GM23338 (cell line): Measurements from ENCODE around the gene ATF2.

Source experiments
- CREB1 ChIP-seq: fragments of 250-450 bp; sonication (Bioruptor Pico); IDR thresholded peaks from 2 replicates; pipeline ENCODE4 v1.5.0; 2020; ENCODE audit warnings: low read depth, mild to moderate bottlenecking, moderate library complexity
- CTCF ChIP-seq, 2 experiments: fragments of 200-600 bp in 1 of 2; sonication (generic) in 1 of 2; conservative IDR thresholded peaks; 2 replicates each; pipeline versions ENCODE4 v1.5.1 to v1.6.1; 2016 to 2017; ENCODE audit warnings: antibody characterized with exemption in 2 of 2, low read depth in 2 of 2, mild to moderate bottlenecking in 2 of 2, moderate library complexity in 1 of 2
- ETS1 ChIP-seq: IDR thresholded peaks from 2 replicates; pipeline ENCODE4 v1.6.1; 2016; ENCODE audit warnings: antibody characterized with exemption
- EZH2 ChIP-seq: fragments of 200-600 bp; sonication (generic); IDR thresholded peaks from one replicate; pipeline ENCODE4 v1.8.0; 2017; ENCODE audit warnings: antibody characterized with exemption, mild to moderate bottlenecking, low read depth; ENCODE audit not compliant: unreplicated experiment
- EZH2phosphoT487 ChIP-seq: fragments of 200-600 bp; sonication (generic); IDR thresholded peaks from one replicate; pipeline ENCODE4 v1.8.1; 2018; ENCODE audit warnings: antibody characterized with exemption; ENCODE audit not compliant: unreplicated experiment
- NANOG ChIP-seq: IDR thresholded peaks from 2 replicates; pipeline ENCODE4 v1.6.1; 2016; ENCODE audit warnings: antibody characterized with exemption, borderline replicate concordance
- POLR2AphosphoS5 ChIP-seq: IDR thresholded peaks from 2 replicates; pipeline ENCODE4 v1.6.1; 2016; ENCODE audit warnings: antibody characterized with exemption, low read depth
- REST ChIP-seq: IDR thresholded peaks from one replicate; pipeline ENCODE4 v1.6.1; 2018; ENCODE audit warnings: antibody characterized with exemption; ENCODE audit not compliant: unreplicated experiment
- ZNF331 ChIP-seq: fragments of 250-450 bp; sonication (Bioruptor Pico); IDR thresholded peaks from 2 replicates; pipeline ENCODE4 v1.5.0; 2020; ENCODE audit warnings: low read depth, mild to moderate bottlenecking, moderate library complexity

GRCh38 chr2:175187378-175187777, 19.4 kb upstream of the ATF2 start:
- TF ChIP-seq POLR2AphosphoS5 (no peak), CTCF (conservative IDR thresholded peaks at IDR 0.05; ENCODE audit: low read depth in 2 of 2) (peak; percentile 56 to 62), CREB1 (no peak), ETS1 (no peak), REST (no peak), EZH2 (no peak), EZH2phosphoT487 (no peak), NANOG (no peak), ZNF331 (CRISPR knock-in tag) (no peak)
